GM23248 (cell line): ENCODE results near the gene CARD10.

Source experiments
- EZH2 ChIP-seq: fragments of 200-600 bp; sonication (generic); IDR thresholded peaks from 2 replicates; pipeline ENCODE4 v1.6.1; 2018; ENCODE audit warnings: antibody characterized with exemption, mild to moderate bottlenecking; ENCODE audit not compliant: insufficient read depth, poor library complexity, severe bottlenecking
- EZH2phosphoT487 ChIP-seq: fragments of 200-600 bp; sonication (generic); IDR thresholded peaks from 2 replicates; pipeline ENCODE4 v1.6.1; 2018; ENCODE audit warnings: antibody characterized with exemption, moderate library complexity, mild to moderate bottlenecking, low read depth; ENCODE audit not compliant: insufficient read depth

DNA sequence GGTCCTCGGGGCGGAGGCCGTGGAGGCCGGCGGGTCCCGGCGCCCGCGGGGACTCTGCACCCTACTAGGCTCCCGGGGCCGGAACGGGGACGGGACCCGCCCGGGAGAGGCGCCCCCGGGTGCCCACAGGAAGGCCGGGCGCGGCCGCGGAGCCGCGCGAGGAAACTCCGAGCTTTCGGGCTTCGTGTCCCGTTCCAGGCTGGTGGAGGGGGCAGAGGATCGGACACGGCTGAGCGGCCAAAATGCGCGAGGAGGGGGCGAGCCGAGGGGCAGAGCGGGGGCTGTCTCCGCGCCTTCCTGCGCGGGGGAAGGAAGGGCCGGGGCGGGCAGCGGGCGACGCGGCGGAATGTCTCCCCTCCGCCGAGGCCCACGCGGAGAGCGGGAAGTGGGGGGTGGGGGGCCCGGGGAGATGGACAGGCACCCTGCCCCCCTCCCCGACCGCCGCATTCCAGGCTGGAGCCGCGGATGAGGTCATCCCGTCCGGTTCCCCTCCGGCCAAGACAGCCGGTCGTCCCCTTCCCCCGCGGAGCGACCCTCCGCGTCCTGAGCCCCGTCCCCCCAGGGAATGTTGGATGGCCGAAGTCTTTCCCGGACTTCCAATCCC, 41.5 kb upstream of the CARD10 start:
- no peak for TF ChIP-seq EZH2phosphoT487
- no peak for TF ChIP-seq EZH2
